HepG2 (cell line): ENCODE measurements around the gene TSPAN18. TPM values are rescaled to one million over a fixed set of nuclear protein-coding genes. Genes with fewer than 3 reads are reported as not detected.

Source experiments
- ATAC-seq: fragments of 200-7000 bp; cut with Tn5 transposase; 3 replicates; pipeline ENCODE4 v1.9.1; 2020; ENCODE audit warnings: mild to moderate bottlenecking, moderate library complexity
- BruUV-seq: library from RNA; stranded (reverse); fragments of 400-500 nt; replicated peaks from 2 replicates; lab custom pipeline; 2021; lab: Mats Ljungman, UMichigan
- CTCF ChIA-PET: fragments of 300-600 bp; formaldehyde crosslinking; extraction: SDS; loops from one replicate; lab custom pipeline; 2021; ENCODE audit warnings: low total read pairs, inconsistent platforms, low intra/inter-chr PET ratio; lab: Yijun Ruan, JAX
- POLR2A ChIA-PET: fragments of 350-600 bp; sonication (Branson Sonifier 250); formaldehyde crosslinking; loops from one replicate; lab custom pipeline; 2020; ENCODE audit warnings: antibody characterized with exemption, inconsistent platforms; lab: Yijun Ruan, JAX
- DNase-seq: peaks from one replicate; pipeline ENCODE4 v3.0.0-alpha.2; 2015; ENCODE audit warnings: low spot score
- FAIRE-seq: peaks from 3 replicates; lab custom pipeline; 2011; peaks lifted over from hg19 to GRCh38; lab: Jason Lieb, UNC
- H2AFZ ChIP-seq: one replicate; pipeline ENCODE4 v1.6.1; 2011; ENCODE audit warnings: low read length, inconsistent platforms
- H3K27ac ChIP-seq: fragments of 300-600 bp; 3 replicates; pipeline ENCODE4 v1.8.0; 2011; ENCODE audit warnings: mixed run types, mild to moderate bottlenecking, mixed read lengths, low read length, inconsistent platforms; ENCODE audit not compliant: insufficient read depth; ENCODE audit errors: extremely low read length
- H3K27me3 ChIP-seq, 2 experiments: fragments of 200-600 bp in 1 of 2; 2 replicates in 1 of 2; 3 replicates in 1 of 2; pipeline versions ENCODE4 v1.6.0 to v1.8.0; 2011; ENCODE audit warnings: low read length in 2 of 2, mild to moderate bottlenecking in 2 of 2, moderate library complexity in 2 of 2, inconsistent platforms in 1 of 2; ENCODE audit not compliant: insufficient read depth in 2 of 2, control insufficient read depth in 1 of 2
- H3K36me3 ChIP-seq, 2 experiments: fragments of 200-600 bp in 1 of 2; replicated peaks in 1 of 2; 2 replicates in 1 of 2; 3 replicates in 1 of 2; pipeline versions ENCODE4 v1.5.1 to v1.8.0; 2011; ENCODE audit warnings: low read length in 2 of 2, inconsistent platforms in 1 of 2; ENCODE audit not compliant: insufficient read depth in 2 of 2, control insufficient read depth in 1 of 2
- H3K4me1 ChIP-seq: 2 replicates; pipeline ENCODE4 v1.5.1; 2012; ENCODE audit warnings: low read length, inconsistent platforms; ENCODE audit not compliant: insufficient read depth
- H3K4me2 ChIP-seq: 2 replicates; pipeline ENCODE4 v1.6.0; 2011; ENCODE audit warnings: low read depth, low read length, inconsistent platforms
- H3K4me3 ChIP-seq, 3 experiments: fragments of 200-600 bp in 1 of 3; sonication (generic), shearing (Covaris generic) in 1 of 3; replicated peaks in 1 of 3; 2 replicates each; pipeline ENCODE4 v1.5.1; 2011 to 2016; ENCODE audit warnings: low read length in 3 of 3, inconsistent platforms in 2 of 3, low read depth in 2 of 3, mild to moderate bottlenecking in 2 of 3, control low read depth in 1 of 3, mixed read lengths in 1 of 3; ENCODE audit not compliant: insufficient read depth in 1 of 3
- H3K79me2 ChIP-seq: one replicate; pipeline ENCODE4 v1.6.1; 2011; ENCODE audit warnings: low read length, inconsistent platforms; ENCODE audit not compliant: insufficient read depth
- H3K9ac ChIP-seq: 2 replicates; pipeline ENCODE4 v1.6.0; 2011; ENCODE audit warnings: mild to moderate bottlenecking, low read depth, low read length, inconsistent platforms; ENCODE audit not compliant: insufficient read depth
- H3K9me3 ChIP-seq: 2 replicates; pipeline ENCODE4 v1.5.1; 2012; ENCODE audit warnings: mild to moderate bottlenecking, low read length
- H4K20me1 ChIP-seq: 2 replicates; pipeline ENCODE4 v1.6.0; 2011; ENCODE audit warnings: inconsistent platforms, mild to moderate bottlenecking, low read length, moderate library complexity; ENCODE audit not compliant: insufficient read depth
- ARNTL ChIP-seq: sonication (generic); formaldehyde crosslinking; IDR thresholded peaks from 2 replicates; pipeline ENCODE4 v1.4.0; 2020; ENCODE audit warnings: mild to moderate bottlenecking, missing genetic modification reagents
- BHLHE40 ChIP-seq: IDR thresholded peaks from 2 replicates; pipeline ENCODE4 v1.6.1; 2011; ENCODE audit warnings: low read length, improper control_type of control experiment
- CAMTA2 ChIP-seq: sonication (generic); formaldehyde crosslinking; IDR thresholded peaks from 2 replicates; pipeline ENCODE4 v1.4.0; 2020; ENCODE audit warnings: mild to moderate bottlenecking, missing genetic modification reagents, borderline replicate concordance
- CCDC6 ChIP-seq: sonication (generic); formaldehyde crosslinking; IDR thresholded peaks from 2 replicates; pipeline ENCODE4 v1.8.1; 2022; ENCODE audit warnings: mild to moderate bottlenecking, missing genetic modification reagents, moderate library complexity
- CHD2 ChIP-seq: IDR thresholded peaks from 2 replicates; pipeline ENCODE4 v1.6.1; 2011; ENCODE audit warnings: low read depth, low read length, improper control_type of control experiment
- HOXA5 ChIP-seq: sonication (generic); formaldehyde crosslinking; IDR thresholded peaks from 2 replicates; pipeline ENCODE4 v1.4.0; 2020; ENCODE audit warnings: missing genetic modification reagents
- KLF12 ChIP-seq: sonication (generic); formaldehyde crosslinking; IDR thresholded peaks from 2 replicates; pipeline ENCODE4 v1.4.0; 2020; ENCODE audit warnings: missing genetic modification reagents, borderline replicate concordance
- KLF9 ChIP-seq: IDR thresholded peaks from 2 replicates; pipeline ENCODE4 v1.6.1; 2016; ENCODE audit warnings: low read depth
- MEIS2 ChIP-seq: sonication (generic); formaldehyde crosslinking; IDR thresholded peaks from 2 replicates; pipeline ENCODE4 v1.9.0; 2021; ENCODE audit warnings: mild to moderate bottlenecking, missing genetic modification reagents
- NFIC ChIP-seq: IDR thresholded peaks from 2 replicates; pipeline ENCODE4 v1.6.1; 2012; ENCODE audit warnings: mild to moderate bottlenecking, low read length, inconsistent platforms
- PTBP1 ChIP-seq: fragments of 200-400 bp; formaldehyde crosslinking; IDR thresholded peaks from 2 replicates; pipeline ENCODE4 v1.6.1; 2018; ENCODE audit warnings: low read length, low read depth; ENCODE audit not compliant: poor library complexity, severe bottlenecking
- ZBTB49 ChIP-seq: sonication (generic); formaldehyde crosslinking; IDR thresholded peaks from 2 replicates; pipeline ENCODE4 v1.4.0; 2020; ENCODE audit warnings: missing genetic modification reagents, borderline replicate concordance
- ZFAT ChIP-seq: sonication (generic); formaldehyde crosslinking; conservative IDR thresholded peaks from 2 replicates; pipeline ENCODE4 v1.8.1; 2023; ENCODE audit warnings: missing genetic modification reagents, inconsistent platforms
- ZNF276 ChIP-seq: sonication (generic); formaldehyde crosslinking; IDR thresholded peaks from 2 replicates; pipeline ENCODE4 v1.4.0; 2020; ENCODE audit warnings: mild to moderate bottlenecking, low read depth, missing genetic modification reagents
- ZNF3 ChIP-seq: IDR thresholded peaks from 2 replicates; pipeline ENCODE4 v1.7.0; 2017; ENCODE audit warnings: inconsistent platforms
- ZNF44 ChIP-seq: sonication (generic); formaldehyde crosslinking; IDR thresholded peaks from 2 replicates; pipeline ENCODE4 v1.5.1; 2020; ENCODE audit warnings: mild to moderate bottlenecking, missing genetic modification reagents
- ZNF691 ChIP-seq: sonication (generic); formaldehyde crosslinking; IDR thresholded peaks from 2 replicates; pipeline ENCODE4 v1.4.0; 2020; ENCODE audit warnings: missing genetic modification reagents, low read depth, mild to moderate bottlenecking, borderline replicate concordance
- WGBS: methylation state at CpG from one replicate; pipeline ENCODE4 v1.1.6; 2017; ENCODE audit warnings: low lambda C conversion rate; 5-methylcytosine and 5-hydroxymethylcytosine counted together
- in situ Hi-C: cut with HindIII; loops from 2 replicates; pipeline ENCODE4 v1.10.0; 2017; ENCODE audit warnings: low pct_unique_long_range_greater_than_20kb; ENCODE audit not compliant: extremely low pct_ligation_motif_present
- intact Hi-C: fragments of 100-400 bp; cut with micrococcal nuclease; formaldehyde crosslinking; loops from one replicate; pipeline ENCODE4 v1.10.0; 2022; ENCODE audit not compliant: unreplicated experiment
- polyA plus RNA-seq, 8 experiments: library from polyadenylated mRNA; depleted of rRNA in 3 of 8; stranded (reverse) in 7 of 8; unstranded in 1 of 8; fragments of >200 nt; fragmentation: Illumina TruSeq in 4 of 8; extraction: Trizol in 4 of 8; gene quantifications; 2 replicates each; pipeline versions ENCODE4 v1.2.1 to v1.2.3, GENCODE V29; 2011 to 2016; ENCODE audit warnings: low read depth in 4 of 8, missing spikeins in 1 of 8, mixed read lengths in 1 of 8; ENCODE audit not compliant: insufficient read depth in 1 of 8
- total RNA-seq, 5 experiments: library from RNA; depleted of rRNA; stranded (reverse); fragments of >200 nt; fragmentation: Illumina TruSeq; extraction: Trizol; gene quantifications; 2 replicates each; pipeline ENCODE4 v1.2.3, GENCODE V29; 2016; ENCODE audit warnings: low read depth in 1 of 5

Gene TSPAN18
- total and polyA plus RNA-seq, 2 of the 13 experiments (the other 11 are each of a cell fraction or from before 2014, with no cell fraction given): not detected

GRCh38 chr11:44729713-44730112 is 3.0 kb downstream of the TSPAN18 start (continued):
- TF ChIP-seq ZBTB49 (CRISPR knock-in tag) (no peak), BHLHE40 (no peak), KLF12 (CRISPR knock-in tag) (no peak), HOXA5 (CRISPR knock-in tag) (no peak), NFIC (no peak), ARNTL (CRISPR knock-in tag) (no peak), PTBP1 (no peak)

GRCh38 chr11:44730775-44731174 is 4.0 kb downstream of the TSPAN18 start:
- Histone ChIP-seq H3K79me2 (no peaks in the 10 kb centered on the region), H3K9ac (no peak overlapping the region), H3K27ac (no peak overlapping the region), H3K27me3 (peaks cover 7 to 30% of the 10 kb centered on the region in 2 experiments; a peak in 3 of 5 replicates), H3K4me2 (no peak overlapping the region), H3K4me1 (no peaks in the 10 kb centered on the region), H2AFZ (no peak overlapping the region), H3K4me3 (no peak overlapping the region), H3K9me3 (no peaks in the 10 kb centered on the region), H3K36me3 (no peaks in the 10 kb centered on the region), H4K20me1 (no peaks in the 10 kb centered on the region)
- intact Hi-C loops (no loop called here), in situ Hi-C loops (no loop called here)
- DNase-seq: no peak
- CTCF ChIA-PET: no interaction called here
- FAIRE-seq: no peak
- WGBS: 65% methylated on average over 2 of the region's 5 CpGs
- POLR2A ChIA-PET: no interaction called here
- ATAC-seq: no peak
- BruUV-seq: no TSS peak
- TF ChIP-seq ZNF691 (CRISPR knock-in tag) (no peak), ZNF44 (CRISPR knock-in tag) (no peak), CAMTA2 (CRISPR knock-in tag) (no peak), ZFAT (no peak), CHD2 (no peak), KLF9 (CRISPR knock-in tag) (no peak), MEIS2 (CRISPR knock-in tag) (no peak), ZNF3 (CRISPR knock-in tag) (no peak), CCDC6 (CRISPR knock-in tag) (no peak), ZNF276 (CRISPR knock-in tag) (no peak), ZBTB49 (CRISPR knock-in tag) (no peak)
